ENCODE data around the gene STK36. TPM values are rescaled to one million over a fixed set of nuclear protein-coding genes. Genes with fewer than 3 reads are reported as not detected.

Gene STK36
- total RNA-seq, 3 donors from 2014 or later (not counting 1 experiment from before 2014, with no cell fraction given): 20.0 to 20.3 (median 20.2) TPM

DNA sequence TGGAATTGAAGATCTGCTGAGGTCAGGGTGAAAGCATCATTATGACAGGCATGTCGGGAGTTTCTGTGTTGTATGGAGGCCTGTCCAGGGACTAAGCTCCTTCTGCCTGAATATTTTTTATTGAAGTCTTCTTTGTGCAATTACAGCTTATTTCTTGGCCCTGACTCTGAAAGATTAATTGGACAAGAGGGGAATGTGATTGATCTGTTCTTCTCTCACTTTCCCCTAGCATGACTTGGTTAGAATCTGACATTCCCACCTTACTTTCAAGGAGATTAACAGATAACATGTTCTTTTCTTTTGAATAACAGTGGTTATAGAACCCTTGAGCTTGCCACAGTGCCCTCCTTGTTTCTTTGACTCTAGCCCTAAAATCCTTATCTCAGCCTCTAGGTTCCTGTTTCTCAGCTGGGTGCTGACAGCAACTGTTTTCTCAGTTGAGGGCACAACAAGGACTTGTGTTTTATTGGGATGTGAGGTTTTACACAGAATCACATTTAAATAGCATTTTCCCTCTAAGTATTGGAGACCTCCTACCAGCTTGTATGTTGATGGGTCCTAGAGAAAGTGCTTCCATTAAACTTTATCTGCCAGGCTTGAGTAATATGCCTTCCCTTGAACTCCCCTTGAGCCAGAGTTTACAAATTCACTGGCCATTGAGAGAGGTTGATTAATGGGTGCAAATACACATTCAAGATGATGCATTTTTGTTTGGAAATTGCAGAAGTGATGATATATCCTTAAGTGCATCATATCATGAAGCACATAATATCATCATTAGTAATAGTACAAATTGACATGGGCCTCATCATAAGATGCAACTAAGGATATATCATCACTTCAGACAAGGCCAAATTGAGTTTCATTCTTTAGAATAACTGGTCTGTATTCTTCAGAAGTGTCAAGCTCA, 51.2 kb downstream of the STK36 start:
- TF ChIP-seq, protein P1, sequence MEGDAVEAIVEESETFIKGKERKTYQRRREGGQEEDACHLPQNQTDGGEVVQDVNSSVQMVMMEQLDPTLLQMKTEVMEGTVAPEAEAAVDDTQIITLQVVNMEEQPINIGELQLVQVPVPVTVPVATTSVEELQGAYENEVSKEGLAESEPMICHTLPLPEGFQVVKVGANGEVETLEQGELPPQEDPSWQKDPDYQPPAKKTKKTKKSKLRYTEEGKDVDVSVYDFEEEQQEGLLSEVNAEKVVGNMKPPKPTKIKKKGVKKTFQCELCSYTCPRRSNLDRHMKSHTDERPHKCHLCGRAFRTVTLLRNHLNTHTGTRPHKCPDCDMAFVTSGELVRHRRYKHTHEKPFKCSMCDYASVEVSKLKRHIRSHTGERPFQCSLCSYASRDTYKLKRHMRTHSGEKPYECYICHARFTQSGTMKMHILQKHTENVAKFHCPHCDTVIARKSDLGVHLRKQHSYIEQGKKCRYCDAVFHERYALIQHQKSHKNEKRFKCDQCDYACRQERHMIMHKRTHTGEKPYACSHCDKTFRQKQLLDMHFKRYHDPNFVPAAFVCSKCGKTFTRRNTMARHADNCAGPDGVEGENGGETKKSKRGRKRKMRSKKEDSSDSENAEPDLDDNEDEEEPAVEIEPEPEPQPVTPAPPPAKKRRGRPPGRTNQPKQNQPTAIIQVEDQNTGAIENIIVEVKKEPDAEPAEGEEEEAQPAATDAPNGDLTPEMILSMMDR (IDR thresholded peaks at IDR 0.05): no peak
- DNase-seq: no peak
- no peaks in the 10 kb centered on the region for H3K4me1 ChIP-seq (ENCODE audit: control insufficient read depth, insufficient read depth, low read length)
- H3K27me3 ChIP-seq (ENCODE audit: control insufficient read depth, insufficient read depth, low read length): no peaks in the 10 kb centered on the region
- H3K27ac ChIP-seq (ENCODE audit: low read length): no peak overlapping the region
- no peaks in the 10 kb centered on the region for H3K36me3 ChIP-seq (ENCODE audit: control insufficient read depth, insufficient read depth, low read length)
- Mint-ChIP-seq H3K4me3 (no peak overlapping the region), H3K27ac (peak overlapping the region in 1 of 2 donors; percentile 8), H3K27me3 (ENCODE audit: low read depth in 2 of 2) (no peaks in the 10 kb centered on the region), H3K4me1 (peaks cover 16% of the 10 kb centered on the region in 2 donors), H3K9me3 (peaks cover 2 to 8% of the 10 kb centered on the region in 2 donors), H3K36me3 (peaks cover 8% of the 10 kb centered on the region)
- WGBS (ENCODE audit: insufficient coverage): 80% methylated on average over 1 of the region's 1 CpG
- no peak overlapping the region for H3K4me3 ChIP-seq (ENCODE audit: low read length)
- intact Hi-C loops (cut with micrococcal nuclease): no loop called here
- H3K9me3 ChIP-seq (ENCODE audit: control insufficient read depth, insufficient read depth, low read length): peaks cover 11% of the 10 kb centered on the region
- ATAC-seq: no peak

DNA sequence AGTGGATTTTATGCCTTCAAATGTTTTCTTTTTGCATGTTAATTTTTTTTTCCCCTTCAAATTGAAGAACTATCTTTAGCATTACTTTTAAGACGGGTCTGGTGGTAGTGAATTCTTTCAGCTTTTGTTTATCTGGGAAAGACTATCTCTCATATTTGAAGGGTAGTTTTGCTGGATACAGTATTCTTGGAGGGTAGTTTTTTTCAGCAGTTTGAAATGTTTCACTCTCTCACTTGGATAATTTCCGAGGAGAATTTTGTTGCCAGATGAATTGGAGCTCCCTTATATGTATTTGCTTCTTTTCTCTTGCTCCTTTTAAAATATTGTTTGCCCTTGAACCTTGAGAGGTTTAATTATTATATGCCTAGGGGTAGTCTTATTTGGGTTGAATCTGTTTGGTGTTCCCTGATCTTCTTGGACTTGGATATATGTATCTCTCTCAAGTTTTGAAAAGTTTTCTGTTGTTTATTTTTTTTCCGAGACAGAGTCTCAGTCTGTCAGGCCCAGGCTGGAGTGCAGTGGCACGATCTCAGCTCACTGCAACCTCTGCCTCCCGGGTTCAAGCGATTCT, 54.2 kb downstream of the STK36 start:
- ATAC-seq (no peak), DNase-seq (no peak)
- TF ChIP-seq, protein P1 (IDR thresholded peaks at IDR 0.05): no peak
- Histone ChIP-seq H3K27me3 (ENCODE audit: control insufficient read depth, insufficient read depth, low read length) (no peaks in the 10 kb centered on the region), H3K4me3 (ENCODE audit: low read length) (no peak overlapping the region), H3K4me1 (ENCODE audit: control insufficient read depth, insufficient read depth, low read length) (no peaks in the 10 kb centered on the region), H3K27ac (ENCODE audit: low read length) (no peak overlapping the region), H3K36me3 (ENCODE audit: control insufficient read depth, insufficient read depth, low read length) (no peaks in the 10 kb centered on the region), H3K9me3 (ENCODE audit: control insufficient read depth, insufficient read depth, low read length) (peaks cover 11% of the 10 kb centered on the region)
- no peak overlapping the region for H3K4me3 Mint-ChIP-seq
- peaks cover 2 to 8% of the 10 kb centered on the region in 2 donors for H3K9me3 Mint-ChIP-seq
- 97% methylated on average over 4 of the region's 6 CpGs for WGBS (ENCODE audit: insufficient coverage)
- peaks cover 8% of the 10 kb centered on the region for H3K36me3 Mint-ChIP-seq
- H3K27ac Mint-ChIP-seq: no peak overlapping the region
- H3K4me1 Mint-ChIP-seq: peaks cover 5 to 16% of the 10 kb centered on the region in 2 donors
- no peaks in the 10 kb centered on the region for H3K27me3 Mint-ChIP-seq (ENCODE audit: low read depth in 2 of 2)
- intact Hi-C loops (cut with micrococcal nuclease): no loop called here

DNA sequence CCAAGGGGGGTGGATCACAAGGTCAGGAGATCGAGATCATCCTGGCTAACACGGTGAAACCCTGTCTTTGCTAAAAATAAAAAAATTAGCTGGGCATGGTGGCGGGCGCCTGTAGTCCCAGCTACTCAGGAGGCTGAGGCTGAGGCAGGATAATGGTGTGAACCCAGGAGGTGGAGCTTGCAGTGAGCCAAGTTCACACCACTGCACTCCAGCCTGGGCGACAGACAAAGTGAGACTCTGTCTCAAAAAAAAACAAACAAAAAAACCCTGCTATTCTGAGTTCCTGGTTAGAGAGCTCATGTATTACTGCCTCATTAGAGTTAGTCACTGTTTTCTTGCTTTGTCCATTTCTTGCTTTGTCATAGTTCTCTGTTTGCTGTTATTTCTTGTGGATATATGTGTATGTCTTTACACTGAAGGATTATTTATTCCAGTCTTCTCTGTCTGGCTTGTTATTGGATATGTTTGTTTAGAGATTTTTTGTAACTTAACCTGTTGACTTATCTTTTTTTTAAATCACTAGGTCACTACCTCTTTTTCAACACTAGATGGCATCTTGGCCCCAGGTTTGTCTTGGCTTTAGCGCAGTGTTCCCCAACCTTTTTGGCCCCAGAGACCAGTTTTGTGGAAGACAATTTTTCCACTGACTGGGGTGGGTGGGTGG, 55.7 kb downstream of the STK36 start:
- TF ChIP-seq, protein P1 (IDR thresholded peaks at IDR 0.05): no peak
- Histone ChIP-seq H3K36me3 (ENCODE audit: control insufficient read depth, insufficient read depth, low read length) (no peaks in the 10 kb centered on the region), H3K27ac (ENCODE audit: low read length) (no peak overlapping the region), H3K27me3 (ENCODE audit: control insufficient read depth, insufficient read depth, low read length) (no peaks in the 10 kb centered on the region), H3K4me1 (ENCODE audit: control insufficient read depth, insufficient read depth, low read length) (no peaks in the 10 kb centered on the region), H3K4me3 (ENCODE audit: low read length) (no peak overlapping the region), H3K9me3 (ENCODE audit: control insufficient read depth, insufficient read depth, low read length) (peaks cover 11% of the 10 kb centered on the region)
- Mint-ChIP-seq H3K4me1 (peaks cover under 1 to 12% of the 10 kb centered on the region in 2 donors), H3K27me3 (ENCODE audit: low read depth in 2 of 2) (no peaks in the 10 kb centered on the region), H3K9me3 (peaks cover 2 to 8% of the 10 kb centered on the region in 2 donors), H3K27ac (no peak overlapping the region), H3K36me3 (peaks cover 8% of the 10 kb centered on the region), H3K4me3 (no peak overlapping the region)
- intact Hi-C loops (cut with micrococcal nuclease): no loop called here
- DNase-seq (peak in 1 of 2 donors; percentile 25), ATAC-seq (no peak)
- WGBS (ENCODE audit: insufficient coverage): 94% methylated on average over 6 of the region's 6 CpGs

All from natural killer cell (primary cell).